B cell (primary cell): ENCODE data around the gene CAMK2N1. TPM values are rescaled to one million over a fixed set of nuclear protein-coding genes. Genes with fewer than 3 reads are reported as not detected.

Experiments
- ATAC-seq: fragments of 200-7000 bp; cut with Tn5 transposase; one replicate; pipeline ENCODE4 v1.10.0; 2021; ENCODE audit warnings: low read depth, mild to moderate bottlenecking, moderate number of reproducible peaks, moderate library complexity
- CTCF ChIA-PET: fragments of 350-600 bp; sonication (Branson Sonifier 250); formaldehyde crosslinking; loops from one replicate; lab custom pipeline; 2021; ENCODE audit warnings: antibody characterized with exemption, inconsistent platforms; lab: Charles Lee
- POLR2A ChIA-PET: fragments of 350-600 bp; sonication (Branson Sonifier 250); formaldehyde crosslinking; loops from one replicate; lab custom pipeline; 2021; ENCODE audit warnings: antibody characterized with exemption; lab: Charles Lee
- DNase-seq: peaks from one replicate; pipeline ENCODE4 v3.0.0; 2013
- H2AFZ ChIP-seq: 2 replicates; pipeline ENCODE4 v1.6.1; 2012; ENCODE audit warnings: mild to moderate bottlenecking, low read depth, low read length; ENCODE audit not compliant: insufficient read depth, poor library complexity, severe bottlenecking
- H3K27ac ChIP-seq, 2 donors: 1 replicate in 1 of 2; 2 replicates in 1 of 2; pipeline ENCODE4 v1.5.1; 2012 to 2013; ENCODE audit warnings: low read length in 2 of 2, mild to moderate bottlenecking in 2 of 2, moderate library complexity in 1 of 2
- H3K27me3 ChIP-seq, 4 experiments: fragments of 200-600 bp in 1 of 4; sonication (generic) in 1 of 4; replicated peaks in 1 of 4; 1 replicate in 2 of 4; 2 replicates in 2 of 4; pipeline versions ENCODE4 v1.6.1 to v1.7.0; 2013 to 2016; ENCODE audit warnings: low read length in 3 of 4, mild to moderate bottlenecking in 2 of 4, mixed read lengths in 1 of 4, moderate library complexity in 1 of 4; ENCODE audit not compliant: insufficient read depth in 4 of 4, control insufficient read depth in 3 of 4; ENCODE audit errors: control extremely low read depth in 1 of 4
- H3K36me3 ChIP-seq, 2 experiments: replicated peaks in 1 of 2; 1 replicate in 1 of 2; 2 replicates in 1 of 2; pipeline versions ENCODE4 v1.6.1 to v1.7.1; 2013; ENCODE audit warnings: low read length in 1 of 2; ENCODE audit not compliant: insufficient read depth in 2 of 2, control insufficient read depth in 1 of 2; ENCODE audit errors: control extremely low read depth in 1 of 2, extremely low read depth in 1 of 2
- H3K4me1 ChIP-seq, 2 donors: fragments of 200-600 bp in 1 of 2; sonication (generic) in 1 of 2; 1 replicate in 1 of 2; 2 replicates in 1 of 2; pipeline versions ENCODE4 v1.5.1 to v1.6.1; 2013 to 2017; ENCODE audit warnings: low read length in 2 of 2; ENCODE audit not compliant: control insufficient read depth in 2 of 2, insufficient read depth in 2 of 2
- H3K4me2 ChIP-seq: replicated peaks from 2 replicates; pipeline ENCODE3; 2012; ENCODE audit warnings: mild to moderate bottlenecking, low read depth, low read length; ENCODE audit not compliant: poor library complexity, severe bottlenecking
- H3K4me3 ChIP-seq, 5 experiments: fragments of 200-600 bp in 1 of 5; sonication (generic) in 1 of 5; 1 replicate in 3 of 5; 2 replicates in 2 of 5; pipeline versions ENCODE4 v1.5.1 to v1.7.0; 2011 to 2016; ENCODE audit warnings: low read length in 4 of 5, mild to moderate bottlenecking in 4 of 5, low read depth in 2 of 5, control low read depth in 1 of 5, moderate library complexity in 1 of 5; ENCODE audit not compliant: insufficient read depth in 1 of 5; ENCODE audit errors: control extremely low read depth in 1 of 5, extremely low read depth in 1 of 5
- H3K79me2 ChIP-seq: fragments of 200-600 bp; sonication (generic); one replicate; pipeline ENCODE4 v1.6.0; 2016; ENCODE audit warnings: low read length; ENCODE audit not compliant: control insufficient read depth, insufficient read depth
- H3K9ac ChIP-seq: fragments of 200-600 bp; sonication (generic); 2 replicates; pipeline ENCODE4 v1.6.1; 2017; ENCODE audit warnings: mild to moderate bottlenecking, low read length, moderate library complexity
- H3K9me3 ChIP-seq, 3 donors: one replicate each; pipeline versions ENCODE4 v1.6.1 to v1.7.1; 2013; ENCODE audit warnings: low read length in 2 of 3; ENCODE audit not compliant: control insufficient read depth in 2 of 3, insufficient read depth in 1 of 3; ENCODE audit errors: control extremely low read depth in 1 of 3
- H4K20me1 ChIP-seq: 2 replicates; pipeline ENCODE4 v1.6.0; 2012; ENCODE audit warnings: mild to moderate bottlenecking, low read length; ENCODE audit not compliant: insufficient read depth, control insufficient read depth, poor library complexity, severe bottlenecking
- H3K27ac Mint-ChIP-seq: one replicate; pipeline ENCODE4 v1.8.0; 2021; ENCODE audit warnings: mixed read lengths
- H3K27me3 Mint-ChIP-seq: one replicate; pipeline ENCODE4 v1.8.0; 2021; ENCODE audit warnings: mixed read lengths
- H3K4me1 Mint-ChIP-seq: one replicate; pipeline ENCODE4 v1.8.0; 2021; ENCODE audit warnings: mixed read lengths
- H3K4me3 Mint-ChIP-seq: one replicate; pipeline ENCODE4 v1.8.0; 2021; ENCODE audit warnings: mixed read lengths
- H3K9me3 Mint-ChIP-seq: one replicate; pipeline ENCODE4 v1.8.0; 2022; ENCODE audit warnings: mixed read lengths; ENCODE audit not compliant: insufficient read depth
- EZH2 ChIP-seq: IDR thresholded peaks from 2 replicates; pipeline ENCODE4 v1.6.1; 2012; ENCODE audit warnings: borderline replicate concordance, low read depth, mild to moderate bottlenecking, moderate library complexity, low read length; ENCODE audit not compliant: insufficient read depth, poor library complexity, severe bottlenecking
- WGBS: methylation state at CpG from one replicate; pipeline ENCODE4 v1.1.5; 2013; ENCODE audit warnings: missing lambda C conversion rate; ENCODE audit not compliant: insufficient coverage; 5-methylcytosine and 5-hydroxymethylcytosine counted together
- intact Hi-C: fragments of 100-400 bp; cut with micrococcal nuclease; formaldehyde crosslinking; loops from one replicate; pipeline ENCODE4 v1.10.0; 2022
- polyA plus RNA-seq: library from polyadenylated mRNA; depleted of rRNA; stranded (reverse); fragments of >200 nt; gene quantifications from 2 replicates; pipeline ENCODE4 v1.2.3, GENCODE V29; 2012
- total RNA-seq, 2 donors: library from RNA; stranded (reverse); fragments of 120-200 nt in 1 of 2; gene quantifications; 1 replicate in 1 of 2; 2 replicates in 1 of 2; pipeline versions ENCODE4 v1.2.3 to v1.2.4, GENCODE V29; 2013 to 2022
- TF ChIP-seq, protein P1 (sequence below): fragments of 200-600 bp; IDR thresholded peaks from one replicate; pipeline ENCODE4 v1.8.0; 2022; ENCODE audit warnings: antibody characterized with exemption, mild to moderate bottlenecking

CAMK2N1 gene
- total and polyA plus RNA-seq, 2 donors (not counting 1 experiment from before 2014, with no cell fraction given) = 0.49 to 6.0 TPM

DNA sequence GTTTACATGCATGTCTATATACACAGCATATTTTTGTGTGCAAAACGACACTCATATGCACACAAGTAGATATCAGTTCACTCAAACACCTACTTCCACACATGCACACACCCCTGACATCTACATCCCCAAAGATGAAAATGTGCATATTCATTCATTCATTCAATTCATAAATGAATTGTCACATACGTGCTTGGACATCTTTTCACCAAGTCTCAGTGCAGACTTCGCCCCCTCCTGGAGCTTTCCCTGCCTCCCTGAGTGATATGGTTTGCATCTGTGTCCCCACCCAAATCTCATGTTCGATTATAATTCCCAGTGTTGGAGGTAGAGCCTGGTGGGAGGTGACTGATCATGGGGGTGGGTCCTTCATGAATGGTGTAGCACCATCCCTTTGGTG is 53.1 kb downstream of the CAMK2N1 start:
- H3K4me1 Mint-ChIP-seq = peaks cover 3% of the 10 kb centered on the region
- Histone ChIP-seq H3K79me2 (no peaks in the 10 kb centered on the region), H3K4me1 (no peaks in the 10 kb centered on the region), H3K27me3 (peaks cover 0 to 11% (median 3%) of the 10 kb centered on the region in 4 experiments), H3K9ac (no peak overlapping the region), H3K27ac (no peak overlapping the region), H4K20me1 (no peaks in the 10 kb centered on the region), H3K4me3 (no peak overlapping the region), H2AFZ (no peak overlapping the region), H3K36me3 (no peaks in the 10 kb centered on the region), H3K9me3 (peaks cover 0 to 3% (median 0%) of the 10 kb centered on the region in 3 donors), H3K4me2 (no peak overlapping the region)
- TF ChIP-seq EZH2 = no peak
- TF ChIP-seq, protein P1, sequence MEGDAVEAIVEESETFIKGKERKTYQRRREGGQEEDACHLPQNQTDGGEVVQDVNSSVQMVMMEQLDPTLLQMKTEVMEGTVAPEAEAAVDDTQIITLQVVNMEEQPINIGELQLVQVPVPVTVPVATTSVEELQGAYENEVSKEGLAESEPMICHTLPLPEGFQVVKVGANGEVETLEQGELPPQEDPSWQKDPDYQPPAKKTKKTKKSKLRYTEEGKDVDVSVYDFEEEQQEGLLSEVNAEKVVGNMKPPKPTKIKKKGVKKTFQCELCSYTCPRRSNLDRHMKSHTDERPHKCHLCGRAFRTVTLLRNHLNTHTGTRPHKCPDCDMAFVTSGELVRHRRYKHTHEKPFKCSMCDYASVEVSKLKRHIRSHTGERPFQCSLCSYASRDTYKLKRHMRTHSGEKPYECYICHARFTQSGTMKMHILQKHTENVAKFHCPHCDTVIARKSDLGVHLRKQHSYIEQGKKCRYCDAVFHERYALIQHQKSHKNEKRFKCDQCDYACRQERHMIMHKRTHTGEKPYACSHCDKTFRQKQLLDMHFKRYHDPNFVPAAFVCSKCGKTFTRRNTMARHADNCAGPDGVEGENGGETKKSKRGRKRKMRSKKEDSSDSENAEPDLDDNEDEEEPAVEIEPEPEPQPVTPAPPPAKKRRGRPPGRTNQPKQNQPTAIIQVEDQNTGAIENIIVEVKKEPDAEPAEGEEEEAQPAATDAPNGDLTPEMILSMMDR = no peak
- no peak overlapping the region for H3K4me3 Mint-ChIP-seq
- peaks cover 59% of the 10 kb centered on the region for H3K27me3 Mint-ChIP-seq
- intact Hi-C loops = loop anchor here (5.0 kb wide), 1 partner anchor 56 kb away; no protein-coding TSS in a partner anchor
- ATAC-seq (no peak), DNase-seq (no peak)
- 78% methylated on average over 4 of the region's 4 CpGs for WGBS
- H3K9me3 Mint-ChIP-seq = no peaks in the 10 kb centered on the region
- POLR2A ChIA-PET = no interaction called here
- CTCF ChIA-PET = interaction anchor here (1.9 kb wide), 1 partner anchor 58 kb away, joined by 4 read pairs; no protein-coding TSS in a partner anchor
- H3K27ac Mint-ChIP-seq = no peak overlapping the region

Other genes with a start within 250 kb of the CAMK2N1 start
- not detected in 2 replicates for gene VWA5B1, start 195.3 kb downstream of the CAMK2N1 start, total RNA-seq
- gene VWA5B1, start 195.3 kb downstream of the CAMK2N1 start, polyA plus RNA-seq = not detected in 2 replicates
- gene MUL1, start 21.9 kb upstream of the CAMK2N1 start, total RNA-seq = 23.9 and 24.6 TPM in 2 replicates
- 11.4 and 20.6 TPM in 2 replicates for gene MUL1, start 21.9 kb upstream of the CAMK2N1 start, polyA plus RNA-seq
- gene FAM43B, start 66.4 kb upstream of the CAMK2N1 start, total RNA-seq = not detected in 2 replicates
- gene FAM43B, start 66.4 kb upstream of the CAMK2N1 start, polyA plus RNA-seq = not detected in 2 replicates
- not detected in 2 replicates for gene CDA, start 102.9 kb upstream of the CAMK2N1 start, total RNA-seq
- 0.39 and 0.64 TPM in 2 replicates for gene CDA, start 102.9 kb upstream of the CAMK2N1 start, polyA plus RNA-seq
- gene PINK1, start 147.2 kb upstream of the CAMK2N1 start, total RNA-seq = 14.3 and 15.3 TPM in 2 replicates
- 5.8 and 6.2 TPM in 2 replicates for gene PINK1, start 147.2 kb upstream of the CAMK2N1 start, polyA plus RNA-seq
- gene DDOST, start 175.2 kb upstream of the CAMK2N1 start, total RNA-seq = 99.2 and 108 TPM in 2 replicates
- 57.2 and 73.5 TPM in 2 replicates for gene DDOST, start 175.2 kb upstream of the CAMK2N1 start, polyA plus RNA-seq
- not detected in 2 replicates for gene KIF17, start 231.8 kb upstream of the CAMK2N1 start, total RNA-seq
- gene KIF17, start 231.8 kb upstream of the CAMK2N1 start, polyA plus RNA-seq = not detected in 2 replicates
- 0.29 and 0.30 TPM in 2 replicates for gene SH2D5, start 246.5 kb upstream of the CAMK2N1 start, total RNA-seq
- gene SH2D5, start 246.5 kb upstream of the CAMK2N1 start, polyA plus RNA-seq = not detected in 2 replicates